Mucosa of gallbladder (tissue), 1 donor: ENCODE measurements around the gene LY86. TPM values are rescaled to one million over a fixed set of nuclear protein-coding genes. Genes with fewer than 3 reads are reported as not detected.
A peak's percentile ranks its signal among the peaks of the same experiment; 100 is the strongest.
"Not testable (repeated sequence)": the region's sequence is repeated elsewhere in the genome, so short reads cannot be mapped to it uniquely, and the experiment has no call there.

Source experiments
- DNase-seq: peaks from one replicate; pipeline ENCODE4 v3.0.0-alpha.2; 2020; ENCODE audit warnings: low spot score
- total RNA-seq: library from RNA; stranded (reverse); gene quantifications from one replicate; pipeline ENCODE4 v1.2.1, GENCODE V29; 2021
- donor health status: DM: no; HTN: no; CAD: no.

Gene LY86
- total RNA-seq, 1 donor from 2014 or later, result 7.0 TPM

- DNase-seq, result no peak
These were observed 64.4 kb downstream of the LY86 start for GRCh38 chr6:6652932-6653331.

DNA sequence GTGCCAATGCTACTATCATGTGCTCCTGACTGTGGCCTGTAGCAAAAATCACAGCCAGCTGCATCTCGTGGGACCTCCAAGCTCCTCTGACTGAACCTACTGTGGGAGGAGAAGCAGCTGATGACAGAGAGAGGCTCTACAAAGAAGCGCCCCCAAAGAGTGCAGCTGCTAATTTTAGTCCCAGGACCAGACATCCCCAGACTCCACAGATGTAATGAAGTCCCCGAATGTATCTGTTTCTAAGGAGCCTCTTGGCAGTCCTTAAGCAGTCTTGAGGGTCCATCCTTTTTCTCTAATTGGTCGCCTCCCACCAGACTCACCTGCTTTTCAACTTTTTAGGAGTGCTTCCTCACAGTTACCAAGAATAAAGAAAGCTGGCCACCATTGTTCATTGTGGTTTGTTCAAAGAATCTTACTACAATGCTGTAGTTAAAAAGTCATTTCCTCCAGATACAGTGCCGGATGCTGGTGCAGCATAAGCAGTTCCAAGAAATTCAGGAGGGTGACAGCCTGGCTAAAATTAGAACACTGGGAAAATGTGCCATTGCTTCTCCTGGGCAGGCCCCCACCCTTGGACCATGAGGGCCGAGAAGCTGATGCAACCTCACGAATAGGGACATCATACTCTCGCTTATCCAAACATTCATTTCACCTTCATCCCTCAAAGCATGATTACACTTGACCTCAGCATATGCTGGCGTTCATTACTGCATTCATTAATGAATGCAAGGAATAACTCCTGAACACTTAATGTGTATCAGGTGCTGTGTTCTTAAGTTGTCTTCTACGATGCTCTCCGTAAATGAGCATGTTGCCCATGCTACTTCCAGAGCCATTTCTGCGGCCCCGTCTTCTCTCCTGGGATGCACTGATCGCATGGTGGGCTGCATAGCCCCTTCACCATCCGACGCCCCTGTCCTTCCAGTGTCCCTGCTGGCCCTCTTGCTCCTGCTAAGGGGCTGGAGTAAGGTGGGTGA is 66.4 kb downstream of the LY86 start:
- DNase-seq, result no peak

DNA sequence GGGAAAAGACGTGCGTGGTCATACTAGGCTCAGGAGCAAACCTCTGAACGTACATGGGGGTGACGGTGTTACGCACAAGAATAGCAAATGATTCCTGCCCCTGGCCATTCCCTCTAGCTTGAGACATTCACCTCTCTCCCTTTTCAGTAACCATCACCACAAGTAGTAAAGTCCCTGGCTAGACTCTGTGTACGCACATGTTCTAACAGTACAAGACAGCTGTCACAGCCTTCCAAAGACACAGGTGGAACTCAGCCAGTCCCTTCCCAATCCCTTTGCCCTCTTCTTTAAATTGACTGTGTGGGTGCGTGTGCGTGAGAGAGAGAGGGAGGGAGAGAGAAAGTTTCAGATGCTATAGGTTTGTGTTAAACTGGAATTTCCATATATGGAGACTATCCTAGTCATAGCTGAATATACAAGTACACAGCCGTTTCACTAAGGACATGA is 67.3 kb downstream of the LY86 start:
- DNase-seq, result no peak

DNA sequence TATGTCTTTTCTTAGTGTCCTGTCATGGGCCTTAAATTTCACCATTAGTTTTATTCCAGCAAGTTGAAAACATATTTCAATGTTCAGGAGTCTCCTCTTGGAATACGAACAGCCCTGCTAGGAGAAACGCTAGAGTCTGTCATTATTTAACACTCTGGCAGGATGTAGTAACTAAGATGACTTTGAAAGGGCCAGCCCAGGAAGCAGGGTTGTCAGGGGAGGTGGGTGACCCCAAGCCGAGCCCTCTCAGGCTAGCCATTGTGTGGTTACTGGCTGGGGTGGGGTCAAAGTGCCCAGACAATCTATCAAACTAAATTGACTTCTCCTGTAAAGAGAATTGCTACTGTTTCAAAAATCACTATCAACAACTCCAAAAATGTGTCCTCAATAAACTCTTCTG is 67.8 kb downstream of the LY86 start:
- no peak for DNase-seq

DNA sequence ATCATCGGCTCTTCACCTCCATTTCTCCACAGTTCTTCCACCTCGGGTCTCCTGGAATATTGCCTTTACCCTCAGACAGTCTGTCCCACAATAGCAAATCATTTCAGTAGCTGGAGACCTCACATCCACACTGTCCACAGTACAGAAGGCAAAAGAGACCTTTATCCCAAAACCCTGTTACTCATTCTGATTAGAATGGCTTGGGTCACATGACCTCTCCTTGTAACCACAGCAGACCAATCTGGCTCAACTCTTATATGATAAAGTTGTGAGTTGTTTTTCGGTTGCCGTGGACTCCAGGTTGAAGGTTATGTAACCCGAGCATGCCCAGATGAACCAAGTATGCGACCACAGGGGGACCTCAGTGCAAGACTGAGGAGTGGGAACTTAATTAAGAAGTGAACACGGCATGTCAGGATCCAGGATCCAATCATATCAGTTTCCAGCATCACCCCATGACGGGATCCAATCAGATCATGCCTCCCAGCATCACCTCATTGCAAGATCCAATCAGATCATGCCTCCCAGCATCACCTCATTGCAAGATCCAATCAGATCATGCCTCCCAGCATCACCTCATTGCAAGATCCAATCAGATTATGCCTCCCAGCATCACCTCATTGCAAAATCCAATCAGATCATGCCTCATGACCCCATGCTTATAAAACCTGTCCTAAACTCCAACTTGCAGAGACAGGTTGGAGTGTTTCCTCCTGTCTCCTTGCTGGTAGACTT is 68.7 kb downstream of the LY86 start:
- no peak for DNase-seq

DNA sequence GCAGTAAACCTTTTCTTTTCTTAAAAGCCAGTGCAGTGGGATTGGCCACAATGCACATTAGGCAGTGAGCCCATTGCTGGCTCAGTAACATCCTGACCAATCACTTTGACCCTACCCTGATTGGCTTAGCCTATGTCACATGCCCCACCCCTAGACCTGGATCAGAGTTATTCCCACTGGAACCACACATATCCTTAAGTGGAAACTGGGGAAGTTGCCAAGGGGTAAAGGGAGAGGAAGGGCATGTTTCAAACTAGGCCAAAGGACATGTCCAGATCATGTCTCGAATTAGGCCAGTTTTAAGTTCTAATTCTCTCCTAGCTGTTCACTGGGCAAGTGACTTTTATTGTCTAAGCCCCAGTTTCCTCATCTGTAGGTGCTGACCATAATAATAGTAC is 69.3 kb downstream of the LY86 start:
- no peak for DNase-seq

DNA sequence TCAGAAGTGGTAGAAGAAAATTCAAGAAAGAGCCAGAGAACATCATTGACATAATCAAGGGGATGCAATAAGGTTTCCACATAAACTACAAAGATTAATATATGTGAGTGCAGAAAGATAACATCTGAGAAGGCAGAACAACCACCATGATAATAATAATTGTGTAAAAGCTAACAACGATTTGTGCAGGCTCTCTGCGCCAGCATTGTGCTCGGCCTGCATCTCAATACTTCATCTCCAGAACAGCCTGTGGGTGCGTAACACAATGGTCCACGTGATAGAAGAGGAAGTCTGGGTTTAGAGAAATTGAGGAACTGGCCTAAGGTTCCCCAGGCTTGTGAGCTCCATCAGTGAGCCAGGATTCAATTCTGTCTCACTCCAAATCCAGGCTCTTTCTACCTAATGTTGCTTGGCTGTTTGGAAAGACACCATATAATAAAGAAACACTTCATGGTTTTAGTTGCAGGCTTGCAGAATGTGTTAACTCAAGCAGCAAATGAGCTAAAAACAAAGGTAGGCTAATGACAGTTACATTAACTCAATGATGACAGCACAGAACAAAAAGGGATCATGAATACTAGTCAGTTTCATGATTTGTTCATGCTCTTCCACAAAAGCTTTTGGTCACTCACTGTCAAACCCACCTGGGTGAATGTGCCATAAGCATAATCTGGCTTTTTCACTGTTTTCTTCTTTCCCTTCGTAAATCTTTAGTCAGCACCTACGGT is 71.2 kb downstream of the LY86 start:
- DNase-seq, result no peak

GRCh38 chr6:6660339-6661045 is 72.0 kb downstream of the LY86 start:
- DNase-seq, result no peak

GRCh38 chr6:6661191-6661590 is 72.7 kb downstream of the LY86 start:
- DNase-seq, result no peak

- peak; percentile 61 for DNase-seq
These were observed 73.2 kb downstream of the LY86 start for GRCh38 chr6:6661684-6662083.

DNA sequence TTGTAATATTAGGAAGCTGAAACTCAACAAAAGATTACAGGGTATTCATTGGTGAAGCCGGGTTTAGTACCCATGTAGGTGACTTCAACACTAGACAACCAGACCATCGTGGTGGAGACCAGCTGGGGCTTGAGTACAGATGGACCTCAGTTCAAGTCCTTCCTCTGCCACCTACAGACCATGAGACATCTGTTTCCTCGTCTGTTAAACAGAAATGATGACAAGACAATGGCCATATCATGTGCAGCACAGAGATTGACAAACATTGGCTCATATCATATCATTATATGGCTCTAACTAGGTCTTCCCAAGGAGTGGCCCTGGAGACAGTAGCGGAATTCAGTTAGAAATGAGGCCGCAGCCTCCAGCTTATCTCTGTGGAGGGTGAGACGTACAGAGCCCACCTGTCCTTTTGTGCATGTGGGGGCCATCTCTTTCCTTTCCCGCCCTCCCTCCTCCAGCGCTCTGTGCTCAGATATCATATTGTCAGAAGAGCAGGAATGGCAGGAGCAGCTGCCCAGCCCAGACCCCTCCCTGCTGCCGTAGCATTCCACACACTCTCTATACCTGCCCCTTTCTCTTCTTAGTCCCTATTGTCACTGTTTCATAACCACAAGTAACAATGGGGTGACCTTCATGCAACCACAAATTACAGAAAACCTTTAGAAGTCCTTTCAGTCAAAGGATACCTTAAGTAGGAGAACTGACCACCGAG is 75.1 kb downstream of the LY86 start:
- no peak for DNase-seq

GRCh38 chr6:6665555-6666243 is 77.2 kb downstream of the LY86 start:
- no peak for DNase-seq

DNA sequence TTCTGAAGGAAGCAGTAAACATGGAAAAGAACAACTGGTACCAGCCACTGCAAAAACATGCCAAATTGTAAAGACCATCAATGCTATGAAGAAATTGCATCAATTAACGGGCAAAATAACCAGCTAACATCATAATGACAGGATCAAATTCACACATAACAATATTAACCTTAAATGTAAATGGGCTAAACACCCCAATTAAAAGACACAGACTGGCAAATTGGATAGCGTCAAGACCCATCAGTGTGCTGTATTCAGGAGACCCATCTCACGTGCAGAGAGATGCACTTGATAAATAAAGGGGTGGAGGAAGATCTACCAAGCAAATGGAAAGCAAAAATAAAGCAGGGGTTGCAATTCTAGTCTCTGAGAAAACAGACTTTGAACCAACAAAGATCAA is 81.6 kb downstream of the LY86 start:
- not testable (repeated sequence) for DNase-seq

DNA sequence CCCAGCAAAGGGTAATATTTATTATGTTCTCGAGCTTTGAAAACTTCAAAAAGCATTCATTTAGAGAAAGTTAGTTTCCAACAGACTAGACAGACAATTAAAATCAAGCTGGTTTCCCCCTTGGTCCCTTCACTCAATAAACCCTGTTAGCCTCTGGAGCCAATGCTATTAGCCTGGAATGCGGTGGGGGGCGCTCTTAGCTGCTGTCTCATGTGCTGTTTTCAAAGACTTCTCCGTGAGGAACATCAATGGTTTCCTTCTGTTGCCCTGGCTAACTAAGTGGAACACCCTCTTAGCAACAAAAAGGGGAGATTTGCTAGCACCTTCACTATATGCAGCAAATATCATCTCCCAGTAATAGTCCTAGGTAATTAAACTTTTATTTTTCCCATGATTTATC is 86.4 kb downstream of the LY86 start:
- no peak for DNase-seq

DNA sequence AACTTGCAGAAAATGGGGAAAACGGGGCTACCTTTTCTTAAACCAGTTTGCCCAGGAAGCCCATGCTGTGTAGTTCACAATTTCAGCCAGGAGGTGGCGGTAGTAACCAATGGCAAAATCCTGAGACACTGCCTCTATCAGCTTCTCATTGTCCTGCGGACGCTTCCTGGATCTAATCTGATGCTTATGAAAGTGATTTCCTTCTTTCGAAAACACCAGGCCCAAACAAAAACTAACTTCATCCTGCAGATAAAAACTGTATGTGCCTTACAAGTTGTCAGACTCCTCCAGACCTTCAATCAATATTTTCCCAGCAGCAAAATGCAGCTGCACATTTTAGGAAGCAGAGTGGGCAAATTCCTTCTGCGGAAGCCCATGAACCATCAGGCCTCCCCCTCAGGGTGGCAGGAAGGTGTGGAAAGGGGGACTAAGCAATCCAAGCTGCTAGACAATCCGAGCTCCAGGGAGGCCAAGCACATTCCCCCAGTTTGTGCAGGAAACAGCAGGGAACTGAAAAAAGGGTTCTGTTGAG is 88.5 kb downstream of the LY86 start:
- peak; percentile 89 for DNase-seq

GRCh38 chr6:6678185-6678671 is 89.7 kb downstream of the LY86 start:
- no peak for DNase-seq

GRCh38 chr6:6678811-6679210 is 90.3 kb downstream of the LY86 start:
- no peak for DNase-seq

- DNase-seq, result no peak
These were observed 91.1 kb downstream of the LY86 start for GRCh38 chr6:6679633-6680032.

GRCh38 chr6:6680526-6680925 is 92.0 kb downstream of the LY86 start:
- DNase-seq, result no peak
